Smooth muscle cell (in vitro differentiated cells): ENCODE measurements around the gene PMM1. TPM values are rescaled to one million over a fixed set of nuclear protein-coding genes. Genes with fewer than 3 reads are reported as not detected.

ENCODE experiments used
- DNase-seq: peaks from one replicate; lab custom pipeline; 2025; ENCODE audit not compliant: unreplicated experiment; lab: John Stamatoyannopoulos, UW
- H2AFZ ChIP-seq: fragments of 200-600 bp; sonication (generic); 2 replicates; pipeline ENCODE4 v1.6.0; 2016; ENCODE audit warnings: antibody characterized with exemption, low read depth, mild to moderate bottlenecking
- H3F3A ChIP-seq: fragments of 200-600 bp; sonication (generic); 2 replicates; pipeline ENCODE4 v1.6.0; 2017; ENCODE audit warnings: antibody characterized with exemption, low read depth
- H3K27ac ChIP-seq: fragments of 200-600 bp; sonication (generic); 2 replicates; pipeline ENCODE4 v1.5.1; 2016; ENCODE audit warnings: low read depth, mild to moderate bottlenecking
- H3K27me3 ChIP-seq: fragments of 200-600 bp; sonication (generic); 2 replicates; pipeline ENCODE4 v1.6.1; 2016; ENCODE audit warnings: low read depth, mild to moderate bottlenecking
- H3K36me3 ChIP-seq: fragments of 200-600 bp; sonication (generic); 2 replicates; pipeline ENCODE4 v1.5.1; 2016; ENCODE audit warnings: low read depth
- H3K4me1 ChIP-seq: fragments of 200-600 bp; sonication (generic); 2 replicates; pipeline ENCODE4 v1.5.1; 2016; ENCODE audit warnings: low read depth
- H3K4me2 ChIP-seq: fragments of 200-600 bp; sonication (generic); 2 replicates; pipeline ENCODE4 v1.6.0; 2016; ENCODE audit warnings: mild to moderate bottlenecking
- H3K4me3 ChIP-seq: fragments of 200-600 bp; sonication (generic); 2 replicates; pipeline ENCODE4 v1.5.1; 2016; ENCODE audit warnings: mild to moderate bottlenecking
- H3K79me2 ChIP-seq: fragments of 200-600 bp; sonication (generic); 2 replicates; pipeline ENCODE4 v1.6.0; 2016; ENCODE audit warnings: low read depth, mild to moderate bottlenecking
- H3K9ac ChIP-seq: fragments of 200-600 bp; sonication (generic); 2 replicates; pipeline ENCODE4 v1.6.0; 2016; ENCODE audit warnings: low read depth
- H3K9me3 ChIP-seq: fragments of 200-600 bp; sonication (generic); replicated peaks from 2 replicates; pipeline ENCODE4 v1.5.1; 2016; ENCODE audit warnings: low read depth
- H4K20me1 ChIP-seq: fragments of 200-600 bp; sonication (generic); 2 replicates; pipeline ENCODE4 v1.6.0; 2016; ENCODE audit warnings: low read depth
- WGBS: methylation state at CpG from one replicate; pipeline ENCODE4 v1.1.7; 2016; ENCODE audit warnings: low lambda C conversion rate; 5-methylcytosine and 5-hydroxymethylcytosine counted together
- polyA plus RNA-seq: library from polyadenylated mRNA; unstranded; fragments of >200 nt; fragmentation: Nextera tagmentation; extraction: Ambion mirVana; gene quantifications from 2 replicates; pipeline ENCODE4 v1.2.1, GENCODE V29; 2016
- total RNA-seq: library from RNA; depleted of rRNA; stranded (reverse); fragments of >200 nt; gene quantifications from 2 replicates; pipeline ENCODE4 v1.2.3, GENCODE V29; 2014
- TF ChIP-seq, protein P1 (sequence below): fragments of 200-600 bp; sonication (generic); IDR thresholded peaks from 2 replicates; pipeline ENCODE4 v1.5.1; 2017; ENCODE audit warnings: borderline replicate concordance, mild to moderate bottlenecking, antibody characterized with exemption; ENCODE audit not compliant: insufficient read depth, poor library complexity, severe bottlenecking

The PMM1 gene
- total and polyA plus RNA-seq, 2 experiments from 2014 or later: 19.5 to 71.9 TPM

DNA sequence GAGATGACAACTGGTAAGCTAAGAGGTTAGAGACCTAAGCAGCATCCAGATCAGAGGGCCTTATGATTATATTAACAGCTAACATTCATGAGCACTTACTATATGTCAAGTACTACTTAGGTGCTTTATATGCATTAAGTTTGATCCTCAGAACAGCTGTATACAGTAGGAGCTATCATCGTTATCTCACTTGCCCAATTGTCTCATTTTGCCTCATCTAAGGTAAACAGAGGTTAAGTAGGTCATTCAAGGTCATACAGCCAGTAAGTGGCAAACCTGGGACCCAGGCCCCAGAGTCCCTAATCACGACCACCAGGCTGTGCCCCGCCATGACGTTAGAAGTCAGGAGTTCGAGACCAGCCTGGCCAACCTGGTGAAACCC lies 40.8 kb downstream of the PMM1 start:
- peaks cover 7% of the 10 kb centered on the region for H3K4me1 ChIP-seq
- DNase-seq: no peak
- H3K27ac ChIP-seq: no peak overlapping the region
- no peaks in the 10 kb centered on the region for H3K9me3 ChIP-seq
- H3K27me3 ChIP-seq: no peaks in the 10 kb centered on the region
- 95% methylated on average over 5 of the region's 5 CpGs for WGBS
- H3F3A ChIP-seq: peaks cover 4% of the 10 kb centered on the region
- peaks cover 2% of the 10 kb centered on the region for H3K79me2 ChIP-seq
- H4K20me1 ChIP-seq: no peaks in the 10 kb centered on the region
- no peak overlapping the region for H3K4me3 ChIP-seq
- no peak overlapping the region for H3K9ac ChIP-seq
- H2AFZ ChIP-seq: no peak overlapping the region
- H3K36me3 ChIP-seq: no peaks in the 10 kb centered on the region
- no peak overlapping the region for H3K4me2 ChIP-seq
- TF ChIP-seq, protein P1, sequence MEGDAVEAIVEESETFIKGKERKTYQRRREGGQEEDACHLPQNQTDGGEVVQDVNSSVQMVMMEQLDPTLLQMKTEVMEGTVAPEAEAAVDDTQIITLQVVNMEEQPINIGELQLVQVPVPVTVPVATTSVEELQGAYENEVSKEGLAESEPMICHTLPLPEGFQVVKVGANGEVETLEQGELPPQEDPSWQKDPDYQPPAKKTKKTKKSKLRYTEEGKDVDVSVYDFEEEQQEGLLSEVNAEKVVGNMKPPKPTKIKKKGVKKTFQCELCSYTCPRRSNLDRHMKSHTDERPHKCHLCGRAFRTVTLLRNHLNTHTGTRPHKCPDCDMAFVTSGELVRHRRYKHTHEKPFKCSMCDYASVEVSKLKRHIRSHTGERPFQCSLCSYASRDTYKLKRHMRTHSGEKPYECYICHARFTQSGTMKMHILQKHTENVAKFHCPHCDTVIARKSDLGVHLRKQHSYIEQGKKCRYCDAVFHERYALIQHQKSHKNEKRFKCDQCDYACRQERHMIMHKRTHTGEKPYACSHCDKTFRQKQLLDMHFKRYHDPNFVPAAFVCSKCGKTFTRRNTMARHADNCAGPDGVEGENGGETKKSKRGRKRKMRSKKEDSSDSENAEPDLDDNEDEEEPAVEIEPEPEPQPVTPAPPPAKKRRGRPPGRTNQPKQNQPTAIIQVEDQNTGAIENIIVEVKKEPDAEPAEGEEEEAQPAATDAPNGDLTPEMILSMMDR: no peak

DNA sequence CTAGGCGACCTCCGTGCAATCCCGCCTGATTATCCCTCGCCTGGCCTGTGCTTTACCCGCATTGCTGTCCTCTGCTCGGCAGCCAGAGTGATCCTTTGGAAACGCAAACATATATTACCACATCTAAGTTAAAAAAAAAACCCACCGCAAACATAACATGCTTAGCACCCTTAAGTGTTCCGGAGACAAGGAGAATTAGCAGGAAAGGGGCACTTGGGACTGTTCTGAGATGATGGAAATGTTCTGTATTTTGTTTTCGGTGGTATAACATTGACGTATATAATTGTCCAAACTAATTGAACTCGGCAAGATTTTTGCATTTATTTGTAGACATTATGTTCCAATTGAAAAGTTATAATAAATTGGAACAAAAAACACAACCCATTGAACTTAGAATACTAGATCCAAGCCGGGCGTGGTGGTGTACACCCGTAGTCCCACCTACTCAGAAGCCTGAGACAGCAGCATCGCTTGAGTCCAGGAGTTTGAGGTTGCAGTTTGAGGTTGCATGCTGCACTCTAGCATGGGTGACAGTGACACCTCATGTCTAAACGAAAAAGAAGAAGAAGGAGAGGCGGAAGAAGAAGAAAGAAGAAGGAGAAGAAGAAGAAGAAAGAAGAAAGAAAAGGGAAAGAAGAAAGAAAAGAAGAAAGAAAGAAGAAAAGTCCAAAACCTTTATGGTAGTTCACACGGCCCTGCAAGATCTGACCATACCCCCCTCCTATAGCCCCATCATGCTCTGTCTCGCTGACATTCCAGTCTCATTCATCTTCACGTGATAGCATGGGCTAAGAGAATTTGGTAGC lies 44.8 kb downstream of the PMM1 start:
- Histone ChIP-seq H3K4me1 (peaks cover 14% of the 10 kb centered on the region), H3K27me3 (no peaks in the 10 kb centered on the region), H3K4me3 (peak overlapping the region; percentile 77), H3F3A (peaks cover 4% of the 10 kb centered on the region), H3K36me3 (no peaks in the 10 kb centered on the region), H2AFZ (peak overlapping the region; percentile 68), H3K79me2 (peaks cover 27% of the 10 kb centered on the region), H4K20me1 (peaks cover 25% of the 10 kb centered on the region), H3K9me3 (no peaks in the 10 kb centered on the region), H3K4me2 (peak overlapping the region; percentile 97), H3K9ac (peak overlapping the region; percentile 71), H3K27ac (peak overlapping the region; percentile 80)
- WGBS: 42% methylated on average over 21 of the region's 21 CpGs
- DNase-seq: no peak
- TF ChIP-seq, protein P1: no peak

DNA sequence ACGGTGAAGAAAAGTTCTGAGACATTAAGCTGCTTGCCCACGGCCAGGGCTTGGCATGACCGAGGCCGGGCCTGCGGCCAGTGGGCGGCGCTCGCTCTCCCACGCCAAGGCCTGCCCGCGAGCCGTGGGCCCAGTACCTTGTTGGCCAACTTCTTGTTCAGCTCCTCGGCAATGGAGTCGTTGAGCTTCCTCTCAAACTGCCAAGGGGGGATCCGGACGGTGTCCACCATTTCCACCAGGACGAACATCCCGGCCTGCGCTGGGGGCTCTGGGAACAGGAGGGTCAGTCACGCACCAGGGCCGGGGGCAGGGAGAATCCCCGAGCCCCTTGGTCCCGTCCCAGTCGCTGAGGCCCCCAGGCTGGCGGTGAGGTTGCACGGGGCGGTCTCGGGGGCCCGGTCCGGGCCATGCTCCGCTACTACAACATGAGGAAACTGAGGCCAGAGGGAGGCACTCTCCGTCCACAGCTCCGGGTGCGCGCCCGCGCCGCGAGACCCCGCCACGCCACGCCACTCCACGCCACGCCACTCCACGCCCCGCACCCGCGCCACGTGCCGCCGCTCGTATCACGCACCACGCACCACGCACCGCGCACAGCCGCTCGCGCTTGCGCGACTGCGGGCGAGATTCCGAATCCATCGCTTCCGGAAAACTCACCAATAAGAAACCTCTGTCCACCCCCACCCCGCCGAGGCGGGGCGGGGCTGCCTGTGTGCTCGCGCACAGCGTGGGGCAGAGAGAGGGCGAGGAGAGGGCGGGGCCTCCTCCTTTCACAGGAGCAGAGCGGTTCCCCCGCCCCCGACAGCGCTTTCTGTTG lies 45.6 kb downstream of the PMM1 start, which contains the start of gene POLR3H:
POLR3H (minus strand) TSS at position 617 of the 817 bp plus-strand sequence; CDS start at position 248, 369 bp downstream.
- DNase-seq: peak; percentile 91
- Histone ChIP-seq H3K9ac (peak within 1 kb of the TSS; percentile 71), H3K79me2 (peaks cover 27% of the 10 kb centered on the region), H4K20me1 (peaks cover 25% of the 10 kb centered on the region), H3F3A (peaks cover 4% of the 10 kb centered on the region), H3K27ac (peak within 1 kb of the TSS; percentile 80), H2AFZ (peak within 1 kb of the TSS; percentile 68), H3K4me3 (peak within 1 kb of the TSS; percentile 77), H3K27me3 (no peaks in the 10 kb centered on the region), H3K4me1 (peaks cover 14% of the 10 kb centered on the region), H3K9me3 (no peaks in the 10 kb centered on the region), H3K4me2 (peak within 1 kb of the TSS; percentile 97), H3K36me3 (no peaks in the 10 kb centered on the region)
- 1% methylated on average over 78 of the region's 80 CpGs for WGBS
- TF ChIP-seq, protein P1: peak; percentile 45
